Measurements from ENCODE around the gene SPPL2C.

- TF ChIP-seq CTCF (IDR thresholded peaks at IDR 0.05) (no peak), POLR2A (IDR thresholded peaks at IDR 0.05) (no peak)
Observed at GRCh38 chr17:45857977-45858708, 13.5 kb downstream of the SPPL2C start.

Measured in Peyer's patch (tissue), 4 donors.